Thyroid gland (tissue), 4 donors: ENCODE results near the gene IL17RC.
"Not testable (repeated sequence)": the region's sequence is repeated elsewhere in the genome, so short reads cannot be mapped to it uniquely, and the experiment has no call there.

Experiments used
- CTCF ChIP-seq, 6 experiments: fragments of 200-600 bp in 3 of 6; fragments of 450-650 bp in 3 of 6; sonication (generic) in 3 of 6; IDR thresholded peaks; one replicate each; pipeline ENCODE4 v1.5.1; 2016 to 2019; ENCODE audit warnings: antibody characterized with exemption in 6 of 6, mild to moderate bottlenecking in 2 of 6, inconsistent platforms in 1 of 6, moderate library complexity in 1 of 6
- POLR2A ChIP-seq, 2 donors: fragments of 450-650 bp; IDR thresholded peaks; one replicate each; pipeline ENCODE4 v1.6.1; 2017; ENCODE audit warnings: antibody characterized with exemption in 2 of 2, mild to moderate bottlenecking in 2 of 2, moderate library complexity in 1 of 2

GRCh38 chr3:9939906-9940305, 23.0 kb downstream of the IL17RC start:
- TF ChIP-seq CTCF, POLR2A (IDR thresholded peaks at IDR 0.05): not testable (repeated sequence)
